Measurements from ENCODE around the gene GMFB. TPM values are rescaled to one million over a fixed set of nuclear protein-coding genes. Genes with fewer than 3 reads are reported as not detected.

Gene GMFB
- total and polyA plus RNA-seq, 9 of the 15 experiments (the other 6 are each of a cell fraction or from before 2014, with no cell fraction given): 14.0 to 31.7 (median 20.5) TPM

DNA sequence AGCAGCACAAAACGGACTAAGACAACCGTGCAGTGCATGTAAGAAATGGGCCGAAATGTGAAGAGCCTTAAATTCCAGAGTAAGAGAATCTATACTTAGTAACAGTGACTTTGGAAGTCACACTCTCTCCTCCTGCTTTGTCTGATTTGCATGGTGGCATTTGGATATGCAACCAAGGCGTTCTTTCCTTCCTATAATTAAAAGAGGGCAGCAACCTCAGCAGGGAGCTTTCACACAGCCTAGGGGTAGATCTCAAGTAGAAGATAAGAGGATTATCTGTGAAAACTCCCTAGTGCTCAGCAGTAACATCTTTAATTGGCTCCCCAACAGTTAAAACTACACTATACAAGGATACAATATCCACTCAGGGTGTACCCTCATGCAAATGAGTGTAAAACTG is 16.5 kb downstream of the GMFB start:
- H3K36me3 ChIP-seq (ENCODE audit: control insufficient read depth, insufficient read depth, low read length): peaks cover 8% of the 10 kb centered on the region; the same call in 1 of the 3 replicates
- intact Hi-C loops (cut with micrococcal nuclease): no loop called here
- no TSS peak for BruUV-seq (replicated peaks)
- no peak overlapping the region for H3K4me3 ChIP-seq
- H3K4me2 ChIP-seq (ENCODE audit: insufficient read depth, low read length): no peak overlapping the region
- no peaks in the 10 kb centered on the region for H3K4me1 ChIP-seq (replicated peaks in 1 of 2; ENCODE audit: control insufficient read depth in 2 of 2, insufficient read depth in 2 of 2, low read length in 2 of 2)
- no peak overlapping the region for H3K9ac ChIP-seq (ENCODE audit: insufficient read depth in 1 of 2, low read depth in 2 of 2, low read length in 2 of 2)
- TF ChIP-seq, protein P1, sequence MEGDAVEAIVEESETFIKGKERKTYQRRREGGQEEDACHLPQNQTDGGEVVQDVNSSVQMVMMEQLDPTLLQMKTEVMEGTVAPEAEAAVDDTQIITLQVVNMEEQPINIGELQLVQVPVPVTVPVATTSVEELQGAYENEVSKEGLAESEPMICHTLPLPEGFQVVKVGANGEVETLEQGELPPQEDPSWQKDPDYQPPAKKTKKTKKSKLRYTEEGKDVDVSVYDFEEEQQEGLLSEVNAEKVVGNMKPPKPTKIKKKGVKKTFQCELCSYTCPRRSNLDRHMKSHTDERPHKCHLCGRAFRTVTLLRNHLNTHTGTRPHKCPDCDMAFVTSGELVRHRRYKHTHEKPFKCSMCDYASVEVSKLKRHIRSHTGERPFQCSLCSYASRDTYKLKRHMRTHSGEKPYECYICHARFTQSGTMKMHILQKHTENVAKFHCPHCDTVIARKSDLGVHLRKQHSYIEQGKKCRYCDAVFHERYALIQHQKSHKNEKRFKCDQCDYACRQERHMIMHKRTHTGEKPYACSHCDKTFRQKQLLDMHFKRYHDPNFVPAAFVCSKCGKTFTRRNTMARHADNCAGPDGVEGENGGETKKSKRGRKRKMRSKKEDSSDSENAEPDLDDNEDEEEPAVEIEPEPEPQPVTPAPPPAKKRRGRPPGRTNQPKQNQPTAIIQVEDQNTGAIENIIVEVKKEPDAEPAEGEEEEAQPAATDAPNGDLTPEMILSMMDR (IDR thresholded peaks at IDR 0.05 in 2 of 3, conservative IDR thresholded peaks at IDR 0.05 in 1 of 3; ENCODE audit: insufficient read depth in 2 of 3, low read depth in 1 of 3, low read length in 3 of 3): no peak
- TF ChIP-seq KAT2B (IDR thresholded peaks at IDR 0.05; ENCODE audit: low read depth, low read length) (no peak), ZBTB11 (CRISPR knock-in tag; IDR thresholded peaks at IDR 0.05) (no peak), MAZ (CRISPR knock-in tag; conservative IDR thresholded peaks at IDR 0.05 in 1 of 2, IDR thresholded peaks at IDR 0.05 in 1 of 2) (no peak), NBN (IDR thresholded peaks at IDR 0.05; ENCODE audit: low read depth) (no peak), SP2 (IDR thresholded peaks at IDR 0.05; ENCODE audit: extremely low read depth, low read depth, low read length, poor library complexity, severe bottlenecking) (no peak), MCM5 (IDR thresholded peaks at IDR 0.05; ENCODE audit: low read depth) (no peak), SREBF2 (CRISPR knock-in tag; IDR thresholded peaks at IDR 0.05) (no peak), HDAC6 (IDR thresholded peaks at IDR 0.05; ENCODE audit: low read depth, low read length) (no peak), HINFP (tag; conservative IDR thresholded peaks at IDR 0.05; ENCODE audit: low read depth) (no peak), GTF2F1 (IDR thresholded peaks at IDR 0.05; ENCODE audit: low read depth, low read length) (no peak), ZNF384 (IDR thresholded peaks at IDR 0.05; ENCODE audit: low read depth, low read length) (no peak)
- TF ChIP-seq, protein P2, sequence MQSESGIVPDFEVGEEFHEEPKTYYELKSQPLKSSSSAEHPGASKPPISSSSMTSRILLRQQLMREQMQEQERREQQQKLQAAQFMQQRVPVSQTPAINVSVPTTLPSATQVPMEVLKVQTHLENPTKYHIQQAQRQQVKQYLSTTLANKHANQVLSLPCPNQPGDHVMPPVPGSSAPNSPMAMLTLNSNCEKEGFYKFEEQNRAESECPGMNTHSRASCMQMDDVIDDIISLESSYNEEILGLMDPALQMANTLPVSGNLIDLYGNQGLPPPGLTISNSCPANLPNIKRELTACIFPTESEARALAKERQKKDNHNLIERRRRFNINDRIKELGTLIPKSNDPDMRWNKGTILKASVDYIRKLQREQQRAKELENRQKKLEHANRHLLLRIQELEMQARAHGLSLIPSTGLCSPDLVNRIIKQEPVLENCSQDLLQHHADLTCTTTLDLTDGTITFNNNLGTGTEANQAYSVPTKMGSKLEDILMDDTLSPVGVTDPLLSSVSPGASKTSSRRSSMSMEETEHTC (IDR thresholded peaks at IDR 0.05): no peak
- POLR2A ChIA-PET: interaction anchor here (0.7 to 1.3 kb wide), 2 partner anchors 15 to 17 kb away, joined by 3 to 6 read pairs; no protein-coding TSS in a partner anchor
- no peaks in the 10 kb centered on the region for H3K27me3 ChIP-seq (ENCODE audit: control insufficient read depth in 2 of 2, insufficient read depth in 2 of 2, low read length in 2 of 2)
- H3K27ac ChIP-seq (ENCODE audit: extremely low read depth, low read depth, low read length): no peak overlapping the region
- FAIRE-seq (no peak), DNase-seq (ENCODE audit: extremely low read depth in 1 of 4, low spot score in 3 of 4) (no peak), ATAC-seq (no peak)
- H2AFZ ChIP-seq (ENCODE audit: low read depth, low read length): no peak overlapping the region
- H3K9me1 ChIP-seq (ENCODE audit: control insufficient read depth, insufficient read depth, low read length): no peaks in the 10 kb centered on the region
- no peaks in the 10 kb centered on the region for H3K9me3 ChIP-seq (replicated peaks; ENCODE audit: control insufficient read depth, insufficient read depth, low read depth, low read length)
- no peaks in the 10 kb centered on the region for H4K20me1 ChIP-seq (replicated peaks; ENCODE audit: control insufficient read depth, insufficient read depth, low read length)
- H3K79me2 ChIP-seq (ENCODE audit: control insufficient read depth, insufficient read depth, low read length): no peaks in the 10 kb centered on the region
- in situ Hi-C loops (cut with MboI): no loop called here
- WGBS (ENCODE audit: insufficient coverage, low coverage, missing lambda C conversion rate): 71% methylated on average over 4 of the region's 4 CpGs
- CTCF ChIA-PET (ENCODE audit: low intra/inter-chr PET ratio): no interaction called here
